ENCODE results near the gene INS.
"Not testable (repeated sequence)": the region's sequence is repeated elsewhere in the genome, so short reads cannot be mapped to it uniquely, and the experiment has no call there.

The INS gene

DNA sequence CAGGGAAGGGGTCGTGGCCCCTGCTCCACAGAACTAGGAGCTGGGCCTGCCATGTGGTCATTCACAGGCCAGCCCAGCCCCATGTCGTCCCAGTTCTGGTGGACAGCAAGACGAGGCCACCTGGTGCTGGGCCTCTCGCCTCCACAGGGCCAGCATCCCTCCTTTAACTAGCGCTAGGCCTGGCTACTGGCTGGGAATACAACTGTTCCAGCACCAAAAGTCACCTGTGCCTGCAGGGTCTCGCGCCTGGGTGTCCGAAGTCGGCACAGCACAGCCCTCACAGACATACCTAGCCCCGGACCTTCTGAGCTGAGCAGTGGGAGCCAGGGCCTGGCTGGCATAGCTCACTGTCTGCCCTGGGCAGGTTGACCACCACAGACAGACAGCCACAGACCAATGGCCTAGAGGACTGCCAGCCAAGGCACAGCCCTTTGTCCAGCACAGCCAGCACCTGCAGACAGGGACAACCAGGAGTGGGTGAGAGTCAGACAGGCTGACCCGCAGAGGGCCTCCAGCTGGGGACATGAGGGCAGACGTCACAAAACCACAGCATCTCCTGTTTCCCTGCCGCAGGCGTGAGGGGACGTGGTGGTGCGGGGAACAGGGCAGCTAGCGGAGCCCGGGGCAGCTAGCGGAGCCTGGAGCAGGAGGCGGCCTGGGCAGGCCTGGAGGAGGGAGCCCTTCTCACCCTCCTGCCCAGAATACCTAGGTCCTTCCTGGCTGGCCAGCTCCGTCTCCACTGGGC, 37.8 kb upstream of the INS start:
- DNase-seq (ENCODE audit: low read depth in 2 of 2), result no peak

DNA sequence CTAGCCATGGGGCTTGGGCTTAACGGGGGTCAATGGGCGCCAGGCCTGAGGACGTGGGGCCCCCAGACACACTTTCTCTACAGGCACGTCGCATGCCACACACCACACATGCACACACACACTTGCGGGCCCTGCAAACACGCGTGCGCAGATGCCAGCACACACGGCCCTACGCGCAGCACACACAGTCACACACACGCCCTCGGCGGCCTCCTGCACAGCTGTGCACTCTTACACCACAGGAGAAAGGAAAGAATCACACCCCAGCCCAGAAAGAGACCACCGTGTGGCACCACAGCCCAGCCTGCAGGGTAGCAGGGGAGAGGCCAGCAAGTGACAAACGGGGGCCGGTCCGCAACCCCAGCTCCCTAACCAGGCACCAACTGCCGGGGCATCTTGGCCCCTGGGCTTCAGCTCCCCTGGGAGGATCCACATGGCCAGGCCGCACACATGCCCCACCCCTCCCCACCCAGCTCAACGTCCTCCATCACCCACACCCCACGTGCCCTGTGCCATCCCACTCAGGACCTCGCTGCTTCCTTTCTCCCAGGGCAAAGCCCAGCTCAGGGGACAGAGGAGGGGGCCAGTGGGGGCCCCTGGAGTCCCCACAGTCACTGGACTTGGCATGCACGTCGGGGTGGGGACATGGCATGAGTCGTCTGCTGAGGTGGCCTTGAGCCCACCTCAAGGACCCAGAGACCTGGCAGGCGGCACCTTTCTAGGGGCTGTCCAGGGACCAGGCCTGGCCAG, 36.9 kb upstream of the INS start:
- no peak for DNase-seq (ENCODE audit: low read depth in 2 of 2)

- DNase-seq (ENCODE audit: low read depth in 2 of 2), result peak; percentile 49 to 69
Measured at GRCh38 chr11:2196970-2197770, 36.2 kb upstream of the INS start.

- no peak for DNase-seq (ENCODE audit: low read depth in 2 of 2)
Measured at GRCh38 chr11:2195756-2196088, 34.7 kb upstream of the INS start.

DNA sequence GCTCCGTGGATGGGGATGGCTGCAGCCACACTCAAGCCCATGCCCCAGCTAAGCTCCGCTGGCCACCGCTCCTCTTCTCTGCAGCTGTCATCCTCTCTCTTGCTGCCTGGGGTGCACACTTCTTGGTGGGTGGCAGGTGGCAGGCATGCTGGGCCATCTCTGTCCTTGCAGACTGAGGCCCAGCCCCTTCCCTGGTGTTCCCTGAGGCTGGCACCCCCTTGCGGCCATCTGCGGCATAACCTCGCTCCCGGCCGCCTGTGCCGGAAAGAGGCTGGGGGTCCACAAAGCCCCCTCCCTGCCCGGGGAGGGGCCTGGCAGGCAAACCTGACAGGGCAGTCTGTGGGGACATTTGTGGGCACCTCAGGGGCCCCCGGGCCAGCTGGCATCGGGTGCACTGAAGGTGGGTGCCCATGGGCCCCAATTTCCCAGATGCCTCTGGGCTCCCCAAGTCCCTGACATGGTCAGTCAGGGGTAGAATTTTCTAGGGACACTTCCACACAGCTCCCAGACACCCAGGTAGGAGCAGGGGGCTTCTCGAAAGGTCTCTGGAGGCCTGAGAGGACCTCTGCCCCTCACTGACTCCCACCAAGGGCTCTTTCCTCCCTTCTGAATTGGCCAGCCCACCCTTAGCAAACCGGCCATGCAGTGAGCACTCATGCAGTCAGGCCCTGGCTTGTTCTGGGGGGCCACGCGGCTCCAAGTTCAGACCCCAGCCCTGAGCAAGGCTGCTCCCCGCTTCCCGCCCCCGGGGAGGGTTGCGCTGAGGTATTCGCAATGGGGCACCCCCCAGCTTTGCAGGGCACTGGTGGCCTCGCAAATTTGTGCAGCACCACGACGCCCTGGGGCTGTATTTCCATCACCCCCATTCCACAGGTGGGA, 34.1 kb upstream of the INS start:
- DNase-seq (ENCODE audit: low read depth in 2 of 2), result peak in 1 of 2 donors; percentile 47

DNA sequence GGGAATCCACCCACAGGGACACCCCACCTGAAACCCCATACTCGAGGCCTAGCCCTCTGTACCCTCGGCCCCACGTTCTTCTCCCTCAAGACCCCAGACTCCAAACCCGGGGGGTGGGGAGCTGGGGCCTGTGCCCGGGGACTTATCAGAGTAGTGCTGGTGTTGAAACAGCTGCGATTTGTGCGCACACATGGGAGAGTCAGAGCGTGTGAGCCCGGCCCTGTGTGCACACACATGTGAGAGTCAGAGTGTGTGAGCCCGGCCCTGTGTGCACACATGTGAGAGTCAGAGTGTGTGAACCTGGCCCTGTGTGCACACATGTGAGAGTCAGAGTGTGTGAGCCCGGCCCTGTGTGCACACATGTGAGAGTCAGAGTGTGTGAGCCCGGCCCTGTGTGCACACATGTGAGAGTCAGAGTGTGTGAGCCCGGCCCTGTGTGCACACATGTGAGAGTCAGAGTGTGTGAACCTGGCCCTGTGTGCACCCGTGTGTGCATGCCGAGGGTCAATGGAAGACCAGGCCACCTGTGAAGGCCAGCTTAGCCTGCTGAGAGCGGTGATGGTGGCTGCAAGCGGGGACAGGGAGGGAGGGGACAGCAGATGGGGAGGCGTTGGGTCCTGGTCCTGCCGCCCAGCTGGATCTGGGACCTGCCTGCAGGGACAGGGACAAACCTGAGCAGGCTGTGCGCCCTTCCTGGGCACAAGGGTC, 33.0 kb upstream of the INS start:
- DNase-seq (ENCODE audit: low read depth in 2 of 2), result not testable (repeated sequence)

DNA sequence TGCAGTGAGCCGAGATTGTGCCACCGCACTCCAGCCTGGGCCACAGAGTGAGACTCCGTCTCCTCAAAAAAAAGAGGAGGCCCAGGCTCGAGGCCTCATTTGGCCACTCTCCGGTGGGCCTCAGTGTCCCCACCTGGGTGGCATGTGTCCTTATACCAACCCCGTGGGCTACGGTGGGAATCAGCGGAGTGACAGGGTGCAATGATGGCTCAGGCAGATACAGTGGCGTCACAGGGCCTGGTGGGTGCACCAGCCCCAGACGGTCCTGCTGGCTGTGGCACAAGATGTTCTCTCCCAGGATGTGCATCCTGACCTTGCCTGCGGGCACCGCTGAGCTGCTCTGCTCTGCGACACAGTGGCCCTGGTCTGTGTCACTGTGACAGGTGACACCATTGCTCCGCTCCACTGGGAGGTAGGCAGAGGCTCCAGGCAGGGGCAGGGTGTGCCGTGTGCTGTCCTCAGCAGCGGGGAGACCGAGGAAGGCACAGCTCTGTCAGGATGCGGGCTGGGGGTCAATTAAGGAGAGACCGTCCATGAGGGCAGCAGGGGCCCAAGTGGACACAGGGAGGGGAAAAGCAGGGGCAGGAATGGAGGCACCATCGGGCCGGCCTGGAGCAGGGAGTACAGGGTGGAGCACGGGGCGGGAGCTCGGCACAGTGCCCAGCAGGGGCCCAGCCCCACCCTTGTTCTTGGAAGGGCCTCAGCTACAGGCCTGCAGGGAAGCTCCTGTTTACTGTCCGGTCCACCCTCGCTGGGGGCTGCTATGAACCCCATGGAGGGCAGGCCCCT, 32.3 kb upstream of the INS start:
- DNase-seq (ENCODE audit: low read depth in 2 of 2), result no peak

- no peak for DNase-seq (ENCODE audit: low read depth in 2 of 2)
Measured at GRCh38 chr11:2192435-2192834, 31.4 kb upstream of the INS start.

DNA sequence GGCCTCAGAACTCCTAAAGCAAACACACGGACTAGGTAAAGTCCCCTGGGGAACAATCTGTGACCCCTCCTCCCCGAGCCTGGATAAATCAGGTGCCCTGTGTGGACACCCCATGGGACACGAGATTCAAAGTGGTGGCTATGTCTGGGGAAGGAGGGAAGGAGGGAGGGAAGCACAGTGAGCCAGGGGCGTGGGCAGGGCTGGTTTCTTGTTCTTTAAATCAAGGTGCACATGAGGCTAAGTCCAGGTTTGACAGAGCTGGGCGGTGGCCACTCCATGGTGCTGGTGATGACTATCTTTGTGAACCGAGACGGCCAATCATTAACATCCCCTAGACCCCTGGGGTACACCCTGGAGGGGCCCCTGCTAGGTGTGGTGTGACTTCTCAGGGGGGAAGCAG, 30.9 kb upstream of the INS start:
- no peak for DNase-seq (ENCODE audit: low read depth in 2 of 2)

- no peak for DNase-seq (ENCODE audit: low read depth in 2 of 2)
Measured at GRCh38 chr11:2190657-2191471, 29.9 kb upstream of the INS start.

- no peak for DNase-seq (ENCODE audit: low read depth in 2 of 2)
Measured at GRCh38 chr11:2189938-2190656, 29.1 kb upstream of the INS start.

DNA sequence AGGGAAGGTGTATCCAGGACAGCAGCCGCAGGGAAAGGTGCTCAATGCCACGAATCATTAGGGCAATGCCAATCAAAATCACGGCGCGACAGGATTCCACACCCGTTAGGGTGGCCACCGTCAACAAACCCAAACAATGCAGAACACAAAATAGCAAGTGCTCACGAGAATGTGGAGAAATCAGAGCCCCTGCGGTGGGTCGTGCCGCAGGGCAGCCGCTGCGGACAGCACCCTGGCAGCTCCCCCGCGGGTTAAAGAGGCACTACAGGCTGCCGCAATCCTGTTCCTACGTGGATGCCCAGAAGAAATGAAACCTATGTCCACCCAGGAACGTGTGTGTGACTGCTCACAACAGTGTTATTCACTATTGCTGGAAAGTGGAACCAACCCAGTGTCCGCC, 27.7 kb upstream of the INS start:
- no peak for DNase-seq (ENCODE audit: low read depth in 2 of 2)

DNA sequence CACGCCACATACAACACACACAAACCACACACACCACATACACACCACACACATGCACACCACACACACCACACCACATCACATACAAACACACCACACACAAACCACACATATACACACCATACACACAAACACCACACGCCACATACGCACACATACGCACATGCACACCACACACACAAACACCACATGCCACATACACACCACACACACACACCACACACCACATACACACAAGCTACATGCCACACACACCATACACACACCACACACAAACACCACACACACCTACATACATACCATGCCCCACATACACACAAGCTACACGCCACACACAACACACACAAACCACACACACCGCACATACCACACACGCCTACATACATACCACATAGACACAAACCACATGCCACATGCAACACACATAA, 26.3 kb upstream of the INS start:
- no peak for DNase-seq (ENCODE audit: low read depth in 2 of 2)

- peak; percentile 15 to 25 for DNase-seq (ENCODE audit: low read depth in 2 of 2)
Measured at GRCh38 chr11:2186669-2187279, 25.8 kb upstream of the INS start.

- no peak for DNase-seq (ENCODE audit: low read depth in 2 of 2)
Measured at GRCh38 chr11:2185324-2186085, 24.5 kb upstream of the INS start.

GRCh38 chr11:2182692-2183474, 21.9 kb upstream of the INS start:
- no peak for DNase-seq (ENCODE audit: low read depth in 2 of 2)

- DNase-seq (ENCODE audit: low read depth in 2 of 2), result no peak
Measured at GRCh38 chr11:2182075-2182474, 21.1 kb upstream of the INS start.
